Activated naive CD4-positive, alpha-beta T cell treated with anti-CD3 and anti-CD28 coated beads, Interleukin-2, amount 50 U/mL, for 72 hours (primary cell): ENCODE results near the gene ZNF644. TPM values are rescaled to one million over a fixed set of nuclear protein-coding genes. Genes with fewer than 3 reads are reported as not detected.
A peak's percentile ranks its signal among the peaks of the same experiment; 100 is the strongest.
"Not testable (repeated sequence)": the region's sequence is repeated elsewhere in the genome, so short reads cannot be mapped to it uniquely, and the experiment has no call there.

ENCODE experiments used
- ATAC-seq, 2 donors: fragments of 150-1000 bp; cut with Tn5 transposase; 2 replicates each; pipeline ENCODE4 v1.10.0; 2021; ENCODE audit warnings: mild to moderate bottlenecking in 2 of 2, moderate library complexity in 2 of 2
- DNase-seq, 2 donors: peaks; one replicate each; pipeline ENCODE4 v3.0.0; 2021 to 2022; ENCODE audit warnings: low spot score in 2 of 2
- H3K27ac Mint-ChIP-seq, 2 donors: one replicate each; pipeline ENCODE4 v1.8.0; 2022; ENCODE audit warnings: mild to moderate bottlenecking in 2 of 2, mixed read lengths in 2 of 2
- H3K36me3 Mint-ChIP-seq, 2 donors: one replicate each; pipeline ENCODE4 v1.8.0; 2022; ENCODE audit warnings: mixed read lengths in 2 of 2
- H3K9me3 Mint-ChIP-seq, 2 donors: one replicate each; pipeline ENCODE4 v1.8.0; 2022; ENCODE audit warnings: mixed read lengths in 2 of 2
- total RNA-seq, 2 donors: library from RNA; stranded (reverse); gene quantifications; one replicate each; pipeline ENCODE4 v1.2.3, GENCODE V29; 2022

Gene ZNF644
- total RNA-seq, 2 donors from 2014 or later = 50.6 to 72.5 TPM

DNA sequence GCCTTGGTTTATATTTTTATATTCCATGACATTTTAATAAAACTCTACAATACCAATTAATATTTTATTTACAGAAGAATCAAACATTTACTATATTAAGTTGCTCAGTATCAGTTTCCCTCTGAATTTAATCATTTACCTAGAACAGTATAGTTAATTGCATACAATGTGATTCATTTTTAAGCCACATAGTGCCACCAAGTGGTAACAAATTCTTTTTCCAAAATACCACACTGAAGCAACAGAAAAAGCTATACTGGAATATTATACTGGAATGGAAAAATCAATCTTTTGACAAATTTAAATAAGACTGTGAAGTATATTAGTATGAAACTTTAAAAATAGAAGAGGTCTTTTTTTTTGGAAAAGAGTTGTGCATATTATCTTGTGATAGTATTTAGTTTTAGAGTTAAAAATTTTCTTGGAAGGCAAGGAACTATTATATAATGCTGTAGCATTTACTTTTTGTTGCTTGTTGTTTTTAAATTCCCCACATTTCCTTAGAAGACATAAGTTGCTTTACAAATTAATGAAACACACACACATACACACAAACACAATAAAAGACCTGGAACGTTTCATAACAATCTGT, 57.3 kb downstream of the ZNF644 start:
- Mint-ChIP-seq H3K9me3 (peaks cover 0 to 3% of the 10 kb centered on the region in 2 donors), H3K27ac (no peak overlapping the region), H3K36me3 (peaks cover 0 to 7% of the 10 kb centered on the region in 2 donors)
- DNase-seq = no peak
- ATAC-seq = no peak

GRCh38 chr1:90963651-90964050, 58.2 kb downstream of the ZNF644 start:
- Mint-ChIP-seq H3K36me3 (peaks cover 0 to 12% of the 10 kb centered on the region in 2 donors), H3K27ac (no peak overlapping the region), H3K9me3 (peaks cover 0 to 3% of the 10 kb centered on the region in 2 donors)
- no peak for ATAC-seq
- DNase-seq = no peak

DNA sequence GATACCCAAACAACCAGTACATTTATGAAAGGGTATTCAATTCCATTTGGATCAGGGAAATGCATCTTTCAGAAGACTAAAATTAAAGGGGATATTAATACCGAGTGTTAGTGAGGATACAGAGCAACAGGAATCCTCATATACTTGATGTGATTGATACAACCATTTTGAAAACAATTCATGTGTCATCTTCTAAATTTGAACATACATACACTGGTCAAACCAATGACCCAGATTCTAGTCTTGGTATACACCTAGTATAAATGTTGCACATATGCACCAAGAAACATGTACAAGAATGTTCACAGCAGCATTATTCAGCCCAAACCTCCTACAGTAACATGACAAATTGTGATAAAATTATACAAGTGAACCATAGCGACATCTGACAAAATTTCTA, 58.6 kb downstream of the ZNF644 start:
- H3K9me3 Mint-ChIP-seq = peaks cover 0 to 3% of the 10 kb centered on the region in 2 donors
- H3K27ac Mint-ChIP-seq = no peak overlapping the region
- H3K36me3 Mint-ChIP-seq = peaks cover 0 to 15% of the 10 kb centered on the region in 2 donors
- DNase-seq (no peak), ATAC-seq (no peak)

GRCh38 chr1:90959352-90960206, 62.3 kb downstream of the ZNF644 start:
- Mint-ChIP-seq H3K9me3 (peaks cover 2 to 13% of the 10 kb centered on the region in 2 donors), H3K36me3 (peaks cover 29 to 50% of the 10 kb centered on the region in 2 donors), H3K27ac (no peak overlapping the region)
- DNase-seq (no peak), ATAC-seq (peak; percentile 43 to 66)

GRCh38 chr1:90957497-90957896, 64.3 kb downstream of the ZNF644 start:
- peaks cover 3 to 14% of the 10 kb centered on the region in 2 donors for H3K9me3 Mint-ChIP-seq
- no peak overlapping the region for H3K27ac Mint-ChIP-seq
- DNase-seq (no peak), ATAC-seq (peak in 1 of 2 donors; percentile 32)
- peaks cover 31 to 59% of the 10 kb centered on the region in 2 donors for H3K36me3 Mint-ChIP-seq

- no peak overlapping the region for H3K27ac Mint-ChIP-seq
- no peak for ATAC-seq
- DNase-seq = no peak
- H3K36me3 Mint-ChIP-seq = peaks cover 31 to 63% of the 10 kb centered on the region in 2 donors
- peaks cover 3 to 13% of the 10 kb centered on the region in 2 donors for H3K9me3 Mint-ChIP-seq
Observed at GRCh38 chr1:90955769-90956168, 66.1 kb downstream of the ZNF644 start.

DNA sequence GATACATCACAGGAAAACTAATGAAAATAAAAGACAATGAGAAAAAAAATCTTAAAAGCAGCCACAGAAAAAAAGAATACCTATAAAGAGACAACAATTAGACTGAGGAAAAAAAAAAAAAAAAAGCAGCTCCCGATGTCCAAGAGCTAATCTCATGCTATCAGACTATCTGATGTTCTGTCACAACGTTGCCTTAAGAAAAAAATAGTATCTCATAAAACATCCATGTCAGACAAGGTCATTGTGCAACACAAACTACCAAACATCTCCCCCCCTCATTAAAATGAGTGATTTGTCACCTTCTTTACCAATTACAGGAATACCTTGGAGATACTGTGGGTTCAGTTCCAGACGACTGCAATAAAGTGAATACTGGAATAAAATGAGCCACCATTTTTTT, 68.9 kb downstream of the ZNF644 start:
- peaks cover 31 to 48% of the 10 kb centered on the region in 2 donors for H3K36me3 Mint-ChIP-seq
- no peak for ATAC-seq
- peaks cover 3 to 11% of the 10 kb centered on the region in 2 donors for H3K9me3 Mint-ChIP-seq
- no peak for DNase-seq
- H3K27ac Mint-ChIP-seq = no peak overlapping the region

DNA sequence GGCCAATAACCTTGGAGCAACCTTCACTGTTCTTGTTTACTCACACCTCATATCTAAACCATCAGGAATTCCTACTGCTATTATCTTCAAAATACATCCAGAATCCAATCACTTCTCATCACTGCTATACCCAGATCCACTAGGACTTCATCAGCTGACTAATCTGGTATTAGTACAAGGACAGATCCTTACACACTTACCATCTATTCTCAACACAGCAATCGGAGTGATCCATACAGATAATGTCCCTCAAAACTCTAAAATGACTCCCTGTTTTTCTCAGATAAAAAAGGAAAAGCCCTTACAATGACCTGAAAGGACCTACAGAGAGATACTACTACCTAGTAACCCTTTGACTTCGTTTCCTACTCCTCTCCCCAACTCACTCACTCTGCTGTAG, 70.8 kb downstream of the ZNF644 start:
- no peak for DNase-seq
- no peak overlapping the region for H3K27ac Mint-ChIP-seq
- peaks cover 14 to 30% of the 10 kb centered on the region in 2 donors for H3K36me3 Mint-ChIP-seq
- peaks cover 3 to 10% of the 10 kb centered on the region in 2 donors for H3K9me3 Mint-ChIP-seq
- ATAC-seq = no peak

DNA sequence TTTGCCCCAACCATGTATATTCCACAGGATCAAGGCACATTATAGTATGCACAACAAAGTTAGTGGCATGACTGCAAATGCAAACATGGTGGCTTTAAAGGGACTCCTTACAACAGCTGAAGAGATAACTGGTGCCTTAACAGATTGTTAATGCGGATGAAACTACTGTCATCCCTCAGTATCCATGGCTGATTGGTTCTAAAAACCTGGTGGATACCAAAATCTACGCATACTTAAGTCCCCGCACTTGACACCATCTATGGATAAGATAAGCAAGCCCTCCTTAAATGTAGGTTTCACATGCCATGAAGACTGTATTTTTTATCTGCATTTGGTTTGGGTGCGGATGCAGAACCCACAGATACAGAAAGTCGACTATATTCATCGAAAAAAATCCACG, 73.5 kb downstream of the ZNF644 start:
- ATAC-seq = no peak
- no peak for DNase-seq
- H3K36me3 Mint-ChIP-seq = peaks cover 0 to 9% of the 10 kb centered on the region in 2 donors
- no peak overlapping the region for H3K27ac Mint-ChIP-seq
- H3K9me3 Mint-ChIP-seq = no peaks in the 10 kb centered on the region

GRCh38 chr1:90946630-90947029, 75.2 kb downstream of the ZNF644 start:
- Mint-ChIP-seq H3K27ac (no peak overlapping the region), H3K9me3 (no peaks in the 10 kb centered on the region), H3K36me3 (no peaks in the 10 kb centered on the region)
- DNase-seq = no peak
- no peak for ATAC-seq

DNA sequence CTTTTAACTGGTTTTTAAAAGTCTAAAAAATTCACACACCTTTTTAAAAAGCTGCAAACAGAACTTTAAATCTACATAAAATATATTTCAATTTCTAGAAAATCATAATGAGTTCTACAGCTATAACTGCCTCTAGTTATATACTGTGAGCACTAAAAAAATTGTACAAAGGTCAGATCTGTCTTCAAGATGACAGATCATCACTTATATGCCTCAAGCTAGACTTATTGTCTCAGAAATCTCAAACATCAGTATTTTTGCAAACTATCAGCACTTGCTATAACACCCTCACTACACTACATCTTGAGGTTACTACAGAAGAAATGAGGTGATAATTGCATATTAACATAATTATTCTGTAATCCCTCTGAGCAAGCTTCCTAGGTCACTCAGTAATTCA, 76.5 kb downstream of the ZNF644 start:
- Mint-ChIP-seq H3K27ac (no peak overlapping the region), H3K36me3 (peaks cover 9 to 11% of the 10 kb centered on the region in 2 donors), H3K9me3 (no peaks in the 10 kb centered on the region)
- DNase-seq (no peak), ATAC-seq (no peak)

DNA sequence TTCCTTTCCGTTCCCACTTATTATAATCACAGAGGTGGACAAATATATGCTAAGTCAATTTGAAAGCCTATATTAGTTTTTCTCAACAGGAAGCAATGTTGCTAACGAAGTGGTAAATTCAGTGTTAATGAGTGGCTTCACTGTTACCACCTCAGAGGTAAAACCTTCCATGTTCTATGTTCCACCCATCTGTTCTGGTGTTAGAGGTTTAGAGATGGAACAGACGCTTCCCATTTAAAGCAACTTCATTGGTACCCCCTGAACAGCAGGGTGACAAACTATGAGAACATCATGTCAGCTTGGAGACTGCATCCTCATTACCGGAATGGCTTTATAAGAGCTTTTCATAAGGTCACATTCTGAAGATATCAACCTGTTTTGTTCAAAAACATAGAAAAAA, 77.9 kb downstream of the ZNF644 start:
- Mint-ChIP-seq H3K9me3 (peaks cover 0 to 3% of the 10 kb centered on the region in 2 donors), H3K36me3 (peaks cover 18 to 24% of the 10 kb centered on the region in 2 donors), H3K27ac (no peak overlapping the region)
- DNase-seq (no peak), ATAC-seq (no peak)

GRCh38 chr1:90940746-90941145, 81.1 kb downstream of the ZNF644 start:
- H3K27ac Mint-ChIP-seq = no peak overlapping the region
- DNase-seq (no peak), ATAC-seq (no peak)
- peaks cover 33 to 53% of the 10 kb centered on the region in 2 donors for H3K36me3 Mint-ChIP-seq
- peaks cover 3 to 5% of the 10 kb centered on the region in 2 donors for H3K9me3 Mint-ChIP-seq

- H3K36me3 Mint-ChIP-seq = peaks cover 33 to 67% of the 10 kb centered on the region in 2 donors
- no peak overlapping the region for H3K27ac Mint-ChIP-seq
- DNase-seq = no peak
- ATAC-seq = no peak
- peaks cover 3 to 5% of the 10 kb centered on the region in 2 donors for H3K9me3 Mint-ChIP-seq
Observed at GRCh38 chr1:90936731-90937130, 85.1 kb downstream of the ZNF644 start.

DNA sequence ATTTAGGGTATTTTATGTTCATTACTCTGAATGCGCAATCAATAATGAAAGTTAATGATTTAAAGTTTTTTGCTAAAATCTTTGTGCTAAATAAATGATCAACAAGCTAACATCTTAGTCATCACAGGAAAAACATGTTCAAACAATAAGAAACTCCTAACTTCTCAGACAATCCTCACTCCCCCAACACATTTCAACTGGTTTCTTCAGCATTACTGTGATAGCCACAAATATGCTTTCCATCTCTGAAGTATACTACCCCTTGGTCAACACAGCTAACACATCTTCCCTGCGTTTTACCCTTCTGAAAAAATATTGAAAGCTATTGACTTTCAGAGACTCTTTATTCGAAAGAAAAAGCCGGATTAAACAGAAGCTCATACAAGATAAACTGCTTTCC, 85.8 kb downstream of the ZNF644 start:
- Mint-ChIP-seq H3K27ac (no peak overlapping the region), H3K36me3 (peaks cover 32 to 67% of the 10 kb centered on the region in 2 donors), H3K9me3 (peaks cover 3 to 5% of the 10 kb centered on the region in 2 donors)
- ATAC-seq = no peak
- no peak for DNase-seq

- ATAC-seq, DNase-seq: not testable (repeated sequence)
- H3K36me3 Mint-ChIP-seq = peaks cover 15 to 43% of the 10 kb centered on the region in 2 donors
- peaks cover 12 to 17% of the 10 kb centered on the region in 2 donors for H3K9me3 Mint-ChIP-seq
- H3K27ac Mint-ChIP-seq = peak overlapping the region in 1 of 2 donors; percentile 51
Observed at GRCh38 chr1:90928231-90928630, 93.6 kb downstream of the ZNF644 start.

DNA sequence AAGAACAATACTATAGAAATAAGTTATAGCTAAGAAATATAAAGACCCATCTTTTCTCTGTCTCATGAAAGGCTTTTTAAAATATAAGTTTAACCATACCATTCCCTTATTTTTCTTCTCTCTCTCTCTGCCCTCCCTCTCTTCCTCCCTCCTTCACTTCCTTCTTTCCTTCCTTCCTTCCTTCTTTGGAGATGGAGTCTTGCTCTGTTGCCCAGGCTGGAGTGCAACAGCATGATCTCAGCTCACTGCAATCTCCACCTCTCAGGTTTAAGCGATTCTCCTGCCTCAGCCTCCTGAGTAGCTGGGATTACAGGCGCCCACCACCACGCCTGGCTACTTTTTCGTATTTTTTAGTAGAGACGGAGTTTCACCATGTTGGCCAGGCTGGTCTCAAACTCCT, 94.2 kb downstream of the ZNF644 start:
- DNase-seq, ATAC-seq: not testable (repeated sequence)
- Mint-ChIP-seq H3K9me3 (peaks cover 12 to 17% of the 10 kb centered on the region in 2 donors), H3K27ac (peak overlapping the region in 1 of 2 donors; percentile 51), H3K36me3 (peaks cover 15 to 43% of the 10 kb centered on the region in 2 donors)
